Renal cortex interstitium (tissue), 11 donors: ENCODE measurements around the gene TPH2. TPM values are rescaled to one million over a fixed set of nuclear protein-coding genes. Genes with fewer than 3 reads are reported as not detected.

Experiments
- DNase-seq, 11 donors: peaks; one replicate each; pipeline ENCODE4 v3.0.0-alpha.2; 2013; ENCODE audit warnings: low read depth in 9 of 11, low spot score in 4 of 11; ENCODE audit errors: extremely low read depth in 1 of 11
- polyA plus RNA-seq, 3 donors: library from polyadenylated mRNA; unstranded; fragments of 120-200 nt; gene quantifications; one replicate each; pipeline ENCODE4 v1.2.1, GENCODE V29; 2013; ENCODE audit not compliant: insufficient read length in 3 of 3

TPH2 gene
- polyA plus RNA-seq, 3 donors: 0.09 to 0.47 TPM; not detected in 1

DNA sequence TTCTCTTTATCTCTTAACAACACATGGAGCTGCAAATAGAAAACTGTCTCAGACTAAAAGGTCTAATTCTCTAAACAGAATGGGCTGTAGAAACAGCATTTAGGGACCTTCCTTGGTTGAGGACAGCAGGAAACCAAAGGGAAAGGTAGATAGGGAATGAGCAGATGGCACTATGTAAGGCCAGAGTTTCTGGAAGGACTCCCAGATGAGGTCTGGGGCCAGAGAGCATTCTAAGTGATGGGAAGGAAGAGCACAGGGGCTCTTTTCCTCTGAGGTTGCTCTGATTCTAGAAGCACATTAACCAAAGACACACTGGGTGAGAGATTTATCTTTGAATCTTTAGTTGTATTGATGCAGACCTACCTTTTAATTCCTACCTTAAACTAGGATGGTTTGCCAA, 79.4 kb downstream of the TPH2 start:
- DNase-seq: no peak

DNA sequence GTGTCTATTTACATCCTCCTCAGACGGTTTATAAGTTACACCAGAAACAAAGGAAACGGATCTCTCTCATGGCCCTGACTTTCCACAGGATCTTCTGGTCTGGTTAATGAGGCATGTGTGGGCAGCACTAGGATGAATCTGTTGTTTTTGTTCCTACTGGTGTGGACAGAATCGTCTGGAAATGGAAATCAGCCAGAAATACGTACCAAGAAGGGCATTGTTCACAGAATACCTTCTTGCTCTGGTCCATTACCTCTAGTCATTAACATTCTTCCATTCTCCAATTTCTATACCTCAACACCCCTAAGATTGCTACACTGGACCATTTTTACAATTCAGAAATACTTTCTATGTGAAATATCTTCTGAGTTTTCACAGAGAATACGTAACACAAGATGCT, 86.0 kb downstream of the TPH2 start:
- DNase-seq: peak in 5 of 11 donors; percentile 7 to 30 (median 21)

DNA sequence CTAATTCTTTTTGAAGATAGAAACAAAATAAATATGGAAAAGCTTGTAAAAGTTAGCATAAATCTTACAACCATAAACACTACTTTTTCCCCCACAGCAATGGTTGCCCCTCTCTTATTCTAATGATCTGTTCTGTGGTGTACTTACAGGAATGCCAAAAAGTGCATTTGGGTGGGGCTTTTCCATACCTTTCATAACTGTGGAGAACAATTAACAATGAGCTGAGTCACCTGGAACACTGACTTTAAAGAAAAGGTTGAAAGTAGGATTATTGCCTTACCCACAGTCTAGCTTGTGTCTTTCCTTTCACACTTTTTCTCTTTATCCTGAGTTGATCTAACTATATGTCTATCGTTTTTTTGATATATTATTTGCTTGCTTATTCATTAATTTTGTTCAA, 86.9 kb downstream of the TPH2 start:
- DNase-seq: no peak

DNA sequence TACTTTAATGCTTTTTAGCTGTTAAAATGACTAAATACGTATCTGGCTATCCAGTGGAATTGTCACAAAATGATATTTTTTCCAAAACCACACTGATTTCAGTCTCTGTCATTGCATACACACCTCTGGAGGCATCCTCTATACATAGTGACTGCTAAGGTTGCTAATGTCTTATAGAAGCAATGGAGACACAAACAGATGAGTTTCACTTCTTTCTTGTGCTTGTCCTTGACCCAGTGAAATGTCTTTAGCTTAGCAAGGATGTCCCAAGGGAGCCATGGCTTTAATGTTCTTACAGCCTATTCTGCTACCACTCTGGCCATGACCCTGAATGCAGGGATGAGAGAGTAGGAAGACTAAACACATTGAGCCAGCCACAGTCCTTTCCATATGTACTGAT, 90.3 kb downstream of the TPH2 start:
- DNase-seq: no peak

DNA sequence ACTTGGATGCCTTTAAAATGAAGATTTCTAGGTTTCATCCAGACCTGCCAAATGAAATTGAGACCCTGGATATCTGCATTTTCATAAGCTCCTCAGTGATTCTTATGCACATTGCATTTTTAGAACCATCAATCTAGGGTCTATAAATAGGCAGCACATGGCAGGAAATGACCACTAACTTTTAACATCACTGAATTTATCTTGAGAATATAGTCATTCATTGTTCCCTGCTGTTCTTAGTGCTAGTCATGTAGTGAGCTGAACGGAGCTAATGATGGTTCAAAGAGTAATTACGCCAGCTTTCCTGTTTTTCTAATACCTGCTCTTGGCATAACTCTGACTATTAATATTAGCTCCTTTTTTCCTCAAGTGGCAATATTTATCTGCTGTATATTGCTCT, 91.6 kb downstream of the TPH2 start:
- DNase-seq: no peak

DNA sequence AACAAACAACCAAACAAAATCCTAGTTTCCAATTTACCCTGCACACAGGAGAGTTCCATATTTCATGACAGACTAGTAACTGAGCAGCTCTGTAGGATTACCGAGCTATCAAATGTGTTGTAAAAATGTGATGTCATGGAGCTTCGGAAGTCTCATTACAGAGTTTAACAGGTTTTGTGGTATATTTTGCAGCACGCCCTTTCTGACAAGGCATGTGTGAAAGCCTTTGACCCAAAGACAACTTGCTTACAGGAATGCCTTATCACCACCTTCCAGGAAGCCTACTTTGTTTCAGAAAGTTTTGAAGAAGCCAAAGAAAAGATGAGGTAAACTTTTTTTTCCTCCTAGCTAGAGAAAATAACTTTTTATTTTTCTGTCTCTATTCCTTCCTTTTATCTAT, 92.4 kb downstream of the TPH2 start:
- no peak for DNase-seq

DNA sequence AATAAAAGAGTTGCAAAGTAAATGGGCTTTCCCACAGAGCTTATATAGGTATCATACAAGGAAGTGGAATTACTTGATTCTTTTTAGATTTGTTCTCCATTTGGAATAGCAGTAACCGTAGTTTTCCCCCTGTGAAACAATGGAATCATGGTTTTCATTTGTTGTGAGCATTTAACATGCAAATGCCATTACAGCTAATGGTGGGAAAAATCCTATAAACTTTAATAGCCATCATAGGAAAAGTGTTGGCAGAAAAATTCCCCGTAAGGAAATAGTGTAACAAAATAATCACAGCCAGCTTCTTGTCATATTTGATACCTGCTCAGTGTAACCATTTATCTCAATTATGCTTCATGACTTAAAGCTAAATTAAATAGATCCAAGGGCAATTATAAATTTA, 95.3 kb downstream of the TPH2 start:
- no peak for DNase-seq

DNA sequence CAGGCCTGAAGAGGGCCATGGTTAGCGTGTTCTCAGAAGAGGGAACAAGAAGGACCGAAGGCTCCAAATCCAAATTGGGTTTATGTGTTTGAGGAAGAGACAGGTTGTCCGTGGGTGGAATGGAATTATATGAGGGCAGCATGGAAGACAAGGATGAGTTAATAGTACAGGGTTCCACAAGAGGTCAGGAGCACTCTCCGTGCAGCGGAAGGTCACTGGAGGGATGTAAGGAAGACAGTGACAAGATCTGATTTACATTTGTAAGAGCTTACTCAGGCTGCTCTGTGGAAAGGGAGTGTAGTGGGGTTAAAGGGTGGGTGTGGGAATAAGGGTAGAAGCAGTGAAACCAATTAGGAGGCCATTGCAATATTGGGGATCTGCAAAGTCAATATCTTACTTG, 97.0 kb downstream of the TPH2 start:
- no peak for DNase-seq

DNA sequence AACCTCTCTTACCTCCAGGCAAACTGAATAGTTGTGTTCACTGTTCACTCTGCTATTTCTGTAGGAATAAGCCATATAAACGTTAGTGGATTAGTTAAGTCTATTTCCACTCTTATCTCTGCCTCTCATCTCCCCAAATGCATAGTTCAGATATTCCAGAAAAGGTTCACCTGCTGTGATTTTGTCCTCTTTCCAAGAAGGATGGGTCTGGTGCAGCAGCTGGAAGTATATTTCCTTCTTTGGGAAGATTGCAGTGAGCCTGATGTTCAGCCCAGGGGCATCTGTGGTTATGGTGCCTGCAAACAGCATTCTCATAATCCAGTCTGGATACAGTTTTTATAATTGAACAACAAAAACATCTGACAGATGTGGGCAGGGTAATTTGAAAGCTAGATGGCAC, 97.7 kb downstream of the TPH2 start:
- DNase-seq: no peak

DNA sequence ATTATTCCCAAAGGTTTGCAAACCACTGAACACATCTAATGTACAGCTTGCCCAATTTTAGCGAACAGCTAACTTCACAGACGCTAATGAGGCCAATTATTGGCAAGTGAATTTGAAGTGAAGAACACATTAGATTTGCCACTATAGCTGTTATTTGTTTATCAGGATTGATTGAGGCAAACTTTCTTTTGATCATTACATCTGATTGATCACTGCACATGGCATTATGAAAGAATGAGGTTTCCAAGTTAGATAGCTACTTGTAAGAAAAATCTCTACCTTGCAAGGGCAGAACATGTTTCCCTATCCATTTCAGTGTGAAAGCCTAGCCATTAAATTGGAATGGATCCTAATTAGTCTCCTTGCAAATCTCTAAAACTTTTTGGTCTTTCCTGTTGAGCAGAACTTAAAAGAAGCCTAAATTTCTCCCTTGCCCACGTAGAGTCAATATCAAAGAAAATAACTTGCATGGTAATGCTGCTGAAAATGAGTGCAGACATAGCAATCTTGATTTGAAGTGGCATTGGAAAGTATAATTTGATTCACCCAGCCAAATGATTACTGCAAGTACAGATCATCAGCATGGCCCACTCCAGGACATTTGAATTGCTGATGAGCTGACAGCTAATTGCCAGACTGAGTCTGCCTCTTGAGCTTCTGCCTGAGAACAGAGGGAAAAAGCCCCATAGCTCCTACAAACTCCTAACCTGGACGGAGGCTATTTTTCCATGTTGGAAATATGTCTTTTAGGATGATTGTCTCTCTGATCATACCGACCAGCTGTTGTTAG, 98.6 kb downstream of the TPH2 start:
- DNase-seq: no peak

DNA sequence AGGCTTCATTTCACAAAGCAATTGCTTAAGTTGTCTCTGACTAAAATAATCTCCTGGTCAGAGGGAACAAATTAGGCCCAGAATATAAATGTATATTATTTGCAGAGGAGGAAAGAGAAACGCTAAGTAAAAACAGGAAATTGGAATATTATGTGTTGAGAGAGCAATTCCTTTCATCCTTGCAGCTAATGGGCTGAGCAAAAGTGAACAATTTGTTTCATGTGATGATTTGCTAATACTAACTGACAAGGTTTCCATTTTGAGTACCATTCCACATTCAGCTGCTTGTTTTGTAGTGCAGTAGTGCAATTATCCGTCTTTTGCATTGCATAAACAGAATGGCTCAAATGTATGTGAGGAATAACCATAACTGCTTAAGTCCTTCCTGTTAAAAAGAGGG, 103.2 kb downstream of the TPH2 start:
- no peak for DNase-seq

DNA sequence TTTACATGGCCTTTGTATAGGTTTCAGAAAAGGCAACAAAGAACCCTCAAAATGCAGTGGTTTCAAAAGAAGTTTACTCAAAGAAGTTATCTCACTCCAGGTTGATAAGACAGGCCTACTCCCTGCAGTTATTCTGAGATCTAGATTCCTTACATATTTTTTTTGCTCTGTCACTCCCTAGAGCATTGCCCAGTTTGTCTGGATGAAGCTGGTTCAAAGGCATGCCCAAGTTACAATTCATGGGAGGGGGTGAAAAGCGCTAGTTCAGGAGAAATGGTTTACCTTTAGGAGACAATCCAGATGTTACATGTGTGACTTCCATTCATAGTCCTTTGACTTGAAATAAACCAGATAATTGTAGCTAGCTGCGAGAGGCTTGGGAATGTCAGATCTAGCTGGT, 115.0 kb downstream of the TPH2 start:
- DNase-seq: no peak

DNA sequence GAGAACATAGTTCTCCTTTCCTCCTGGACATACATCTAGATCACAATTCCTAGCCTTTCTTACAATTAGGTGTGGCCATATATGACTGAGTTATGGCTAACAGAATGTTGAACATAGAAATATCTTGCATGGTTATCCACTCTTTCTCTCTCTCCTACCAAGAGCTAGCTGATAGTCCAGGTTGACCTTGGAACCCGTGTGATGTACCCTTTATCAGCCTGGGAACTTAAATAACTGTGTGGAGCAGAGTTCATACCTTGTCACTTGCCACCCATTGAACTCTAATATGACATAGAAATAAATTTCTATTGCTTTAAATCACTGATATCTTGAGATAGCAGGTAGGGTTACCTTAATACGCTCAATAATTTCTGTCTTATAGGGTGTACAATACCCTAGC, 115.9 kb downstream of the TPH2 start:
- no peak for DNase-seq

DNA sequence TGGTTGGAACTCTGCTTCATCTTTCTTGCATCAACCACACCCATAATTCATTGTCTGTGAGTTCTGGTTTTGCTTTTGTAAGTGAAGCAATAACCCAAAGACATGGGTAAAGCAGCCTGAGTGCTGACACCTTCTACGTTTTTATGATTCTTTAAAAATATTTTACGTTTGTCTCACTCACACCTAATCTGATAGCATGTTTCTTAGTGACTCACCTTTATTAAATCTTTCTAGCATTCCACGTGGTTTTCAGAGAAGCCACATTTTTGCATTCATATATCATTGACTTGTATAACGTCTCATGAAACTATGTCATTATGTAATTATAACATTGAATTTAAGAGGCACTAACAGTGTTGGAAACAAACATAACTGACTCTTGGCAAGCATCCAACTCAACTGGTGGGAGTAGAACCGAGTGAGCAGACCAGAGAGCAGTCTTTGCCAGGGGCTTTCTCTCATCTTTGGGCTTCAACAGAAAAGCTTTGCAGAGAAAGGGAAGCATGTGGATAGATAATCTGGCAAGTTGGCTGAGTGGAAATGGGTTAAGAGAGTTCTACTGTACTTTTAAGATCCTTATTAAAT, 118.8 kb downstream of the TPH2 start:
- DNase-seq: no peak

DNA sequence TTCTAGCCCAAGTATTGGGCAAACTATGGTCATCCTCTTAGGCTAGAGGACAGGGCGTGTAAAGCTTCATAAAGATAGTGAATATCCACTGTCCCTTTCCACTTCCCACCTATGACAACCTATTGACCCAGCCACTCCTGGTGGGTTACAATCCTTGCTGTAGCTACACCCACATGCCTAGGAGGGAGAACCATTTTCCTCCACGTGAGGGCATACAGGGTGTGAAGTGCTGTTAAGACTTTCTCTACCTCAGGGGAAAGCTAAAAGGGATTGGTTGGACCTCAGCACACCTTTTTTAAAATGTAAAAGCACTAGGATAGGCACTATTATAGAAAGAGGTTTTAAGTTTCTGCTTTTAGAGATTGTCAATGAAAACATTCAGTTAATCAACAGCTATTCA, 124.4 kb downstream of the TPH2 start:
- DNase-seq: no peak

DNA sequence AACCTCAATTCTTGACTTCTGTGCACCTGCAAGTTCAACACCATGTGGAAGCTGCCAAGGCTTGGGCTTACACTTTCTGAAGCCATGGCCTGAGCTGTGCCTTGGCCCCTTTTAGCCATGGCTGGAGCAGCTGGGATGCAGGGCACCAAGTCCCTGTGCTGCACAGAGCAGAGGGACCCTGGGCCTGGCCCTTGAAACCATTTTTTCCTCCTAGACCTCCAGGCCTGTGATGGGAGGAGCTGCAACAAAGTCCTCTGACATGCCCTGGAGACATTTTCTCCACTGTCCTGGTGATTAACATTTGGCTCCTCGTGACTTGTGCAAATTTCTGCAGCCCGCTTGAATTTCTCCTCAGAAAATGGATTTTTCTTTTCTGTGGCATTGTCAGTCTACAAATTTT, 132.4 kb downstream of the TPH2 start:
- DNase-seq: no peak

DNA sequence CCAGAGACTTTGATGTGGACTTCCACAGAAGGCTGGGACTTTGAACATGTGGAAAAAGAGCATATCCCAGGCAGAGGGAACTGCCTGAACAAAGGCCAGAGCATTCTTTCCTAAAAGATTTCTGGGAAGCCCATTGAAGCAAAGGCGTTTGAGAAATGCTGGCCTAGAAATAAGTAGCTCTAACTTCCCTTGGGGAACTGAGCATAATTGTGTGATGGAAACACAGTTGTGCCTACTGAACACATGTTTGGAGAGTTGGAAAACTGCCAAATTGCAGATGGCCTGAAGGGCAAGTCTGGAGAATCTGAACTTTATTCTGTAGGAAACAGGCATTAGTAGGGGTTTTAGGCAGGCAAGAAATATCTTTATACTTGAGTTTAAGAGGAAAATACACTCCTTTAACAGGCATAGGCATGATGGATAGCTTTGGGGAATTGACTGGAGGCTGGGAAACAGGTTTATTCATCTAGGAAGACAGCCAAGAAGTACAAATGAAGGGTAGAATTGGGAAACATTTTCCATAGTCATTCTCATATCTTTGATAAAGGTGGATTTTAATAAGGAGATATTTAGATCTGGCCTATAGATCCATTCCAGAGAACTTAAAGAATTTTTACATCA, 134.1 kb downstream of the TPH2 start:
- DNase-seq: peak in 1 of 11 donors; percentile 8

DNA sequence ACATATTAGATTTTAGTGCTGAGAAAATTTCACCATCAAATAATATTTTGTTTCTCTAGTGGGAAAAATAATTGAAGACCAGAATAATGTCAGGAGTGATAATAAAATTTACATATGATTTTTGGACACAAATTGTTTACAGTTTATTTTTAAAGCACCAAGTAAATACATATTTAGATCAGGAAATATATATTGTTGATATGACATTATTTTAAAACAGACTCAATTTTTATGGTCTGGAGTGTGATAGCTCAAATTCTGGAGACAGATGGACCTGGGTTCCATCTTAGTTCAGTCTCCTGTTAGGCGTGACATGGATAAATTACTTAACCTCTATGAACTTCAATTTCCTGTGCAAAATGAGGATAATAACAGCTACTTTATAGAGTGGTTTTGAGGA, 135.4 kb downstream of the TPH2 start:
- no peak for DNase-seq

DNA sequence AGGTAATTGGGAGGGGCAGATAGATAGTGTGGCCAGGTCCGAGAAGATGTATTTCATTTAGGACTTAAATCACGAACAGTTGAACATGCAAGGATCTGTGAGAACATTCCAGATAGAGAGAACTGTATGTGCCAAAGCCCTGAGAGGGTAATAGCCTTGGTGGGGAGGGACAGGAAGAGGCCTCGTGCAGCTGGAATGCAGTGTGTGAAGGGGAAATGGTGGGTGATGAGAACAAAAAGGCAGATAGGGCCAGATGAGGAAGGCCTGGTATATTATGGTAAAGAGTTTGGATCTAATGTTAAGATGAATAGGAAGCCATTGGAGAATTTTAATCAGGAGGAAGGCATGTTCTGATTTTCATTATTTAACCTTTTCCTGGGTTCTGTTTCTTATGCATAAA, 136.3 kb downstream of the TPH2 start:
- no peak for DNase-seq

DNA sequence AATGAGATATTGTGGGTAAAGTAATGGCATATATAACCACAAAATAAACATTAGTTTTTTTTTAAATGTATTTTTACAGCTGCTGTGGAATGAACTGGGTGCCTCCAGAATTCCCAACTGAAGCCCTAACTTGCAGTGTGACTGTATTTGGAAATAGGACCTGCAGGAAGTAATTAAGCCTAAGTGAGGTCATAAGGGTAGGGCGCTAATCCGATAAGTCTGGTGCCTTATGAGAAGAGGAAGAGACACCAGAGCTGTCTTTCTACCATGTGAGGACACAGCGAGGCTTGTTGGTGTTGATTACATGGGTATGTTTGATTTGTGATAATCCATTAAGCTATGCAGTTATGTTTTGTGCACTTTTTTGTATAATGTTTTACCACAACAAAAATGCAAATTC, 136.8 kb downstream of the TPH2 start:
- no peak for DNase-seq
